GM21825 (cell line): Measurements from ENCODE around the gene BEND6.

Experiments
- ATAC-seq: cut with Tn5 transposase; IDR thresholded peaks from one replicate; pipeline ENCODE4 v1.9.1; 2021; ENCODE audit warnings: mild to moderate bottlenecking, moderate library complexity; ENCODE audit not compliant: unreplicated experiment

BEND6 gene

DNA sequence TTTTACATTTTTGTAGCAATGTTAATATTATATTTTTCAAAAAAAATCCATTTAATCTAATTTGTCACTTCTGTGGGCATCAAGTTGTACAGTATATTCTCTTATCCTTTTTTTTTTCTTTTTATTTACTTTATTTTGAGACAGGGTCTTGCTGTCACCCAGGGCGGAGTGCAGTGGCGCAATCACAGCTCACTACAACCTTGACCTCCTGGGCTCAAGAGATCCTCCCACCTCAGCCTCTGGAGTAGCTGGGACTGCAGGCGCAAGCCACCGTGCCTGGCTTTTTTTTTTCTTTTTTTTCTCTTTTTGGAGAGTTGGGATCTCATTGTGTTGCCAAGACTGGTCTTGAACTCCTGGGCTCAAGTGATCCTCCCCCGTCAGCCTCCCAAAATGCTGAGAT, 14.4 kb upstream of the BEND6 start:
- ATAC-seq = no peak

DNA sequence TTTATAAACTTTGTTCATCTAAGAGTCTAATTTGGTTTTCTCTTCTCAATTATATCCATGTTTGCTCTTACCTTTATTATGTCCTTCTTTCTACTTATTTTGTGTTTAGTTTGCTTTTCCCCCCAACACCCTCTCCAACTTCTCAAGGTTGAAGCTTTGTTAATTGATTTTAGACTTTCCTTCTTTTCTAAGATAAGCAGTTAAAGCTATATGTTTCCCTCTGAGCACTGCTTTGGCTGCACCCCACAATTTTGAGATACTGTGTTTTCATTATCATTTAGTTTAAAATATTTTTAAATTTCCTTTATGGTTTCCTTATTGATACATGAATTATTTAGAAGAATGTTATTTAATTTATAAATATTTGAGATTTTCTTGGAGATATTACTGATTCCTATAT, 13.9 kb upstream of the BEND6 start:
- ATAC-seq = no peak

DNA sequence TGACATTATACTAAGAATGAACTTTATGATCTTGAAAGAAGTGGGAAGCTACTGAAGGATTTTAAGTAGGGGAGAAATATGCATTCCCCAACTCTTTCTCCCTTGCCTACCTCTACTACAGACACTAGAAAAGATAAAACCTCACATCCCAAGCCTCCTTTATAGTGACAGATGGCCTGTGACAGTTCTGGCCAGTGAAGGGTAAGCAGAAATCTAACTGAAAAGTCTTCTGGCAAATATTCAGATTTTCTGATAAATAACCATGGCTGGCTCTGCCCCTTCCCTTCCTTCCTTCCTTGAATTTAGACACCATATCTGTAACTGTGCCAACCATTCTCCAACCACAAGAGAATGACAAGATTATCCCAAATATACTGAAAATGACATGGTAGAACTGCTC, 10.2 kb upstream of the BEND6 start:
- no peak for ATAC-seq

DNA sequence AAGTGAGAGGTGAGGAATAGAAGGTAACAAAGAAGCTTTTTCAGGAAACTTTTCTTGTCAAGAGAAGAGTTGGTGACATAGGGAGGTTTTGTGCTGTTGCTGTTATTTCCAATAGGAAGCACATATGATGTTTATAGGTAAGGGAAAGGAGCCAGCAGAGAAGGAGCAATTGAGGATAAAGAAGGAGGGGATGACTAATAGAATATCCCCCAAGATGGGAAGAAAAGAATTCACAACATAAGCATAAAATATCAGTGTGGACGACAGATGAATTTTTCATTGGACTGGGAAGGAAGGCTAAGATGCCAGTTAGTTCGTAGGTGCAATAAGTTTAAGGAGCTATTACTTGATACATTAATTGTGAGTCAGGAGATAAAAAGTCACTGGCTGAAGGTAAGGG, 8.5 kb upstream of the BEND6 start:
- no peak for ATAC-seq

DNA sequence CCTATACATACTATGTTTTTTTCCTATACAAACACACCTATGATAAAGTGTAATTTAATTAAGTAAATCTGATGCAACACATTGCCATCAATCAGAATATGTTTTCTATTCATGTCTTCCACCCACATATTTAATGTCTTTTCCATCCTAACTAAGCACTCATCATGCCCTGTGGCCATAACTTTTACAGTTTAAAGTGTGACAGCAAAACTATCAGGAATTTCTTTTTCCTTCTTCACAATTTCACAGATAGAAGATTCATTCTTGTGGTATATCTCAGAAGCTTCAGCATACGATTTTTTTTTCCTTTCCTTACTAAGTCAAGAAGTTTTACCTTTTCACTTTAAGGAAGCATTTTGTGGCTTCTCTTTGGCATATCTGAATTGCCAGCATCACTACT, 7.0 kb upstream of the BEND6 start:
- no peak for ATAC-seq

DNA sequence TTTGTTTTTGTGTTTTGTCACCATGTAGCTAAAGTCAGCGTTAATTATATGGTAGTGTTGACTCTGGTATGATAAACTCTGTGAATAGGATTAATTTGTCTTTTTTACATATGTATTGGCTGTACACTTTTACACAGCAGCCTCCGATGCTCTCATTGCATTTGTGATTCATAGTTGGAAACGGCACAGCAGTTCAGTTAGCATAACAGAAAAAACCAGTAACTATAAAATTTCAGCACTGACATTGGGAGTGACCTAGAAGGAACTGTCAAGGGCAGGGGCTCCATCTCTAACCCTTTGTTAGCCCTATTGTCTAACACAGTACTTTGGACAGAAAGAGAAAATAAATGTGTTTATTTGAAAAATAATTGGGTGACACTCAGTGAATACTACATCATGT, 5.6 kb upstream of the BEND6 start:
- no peak for ATAC-seq

DNA sequence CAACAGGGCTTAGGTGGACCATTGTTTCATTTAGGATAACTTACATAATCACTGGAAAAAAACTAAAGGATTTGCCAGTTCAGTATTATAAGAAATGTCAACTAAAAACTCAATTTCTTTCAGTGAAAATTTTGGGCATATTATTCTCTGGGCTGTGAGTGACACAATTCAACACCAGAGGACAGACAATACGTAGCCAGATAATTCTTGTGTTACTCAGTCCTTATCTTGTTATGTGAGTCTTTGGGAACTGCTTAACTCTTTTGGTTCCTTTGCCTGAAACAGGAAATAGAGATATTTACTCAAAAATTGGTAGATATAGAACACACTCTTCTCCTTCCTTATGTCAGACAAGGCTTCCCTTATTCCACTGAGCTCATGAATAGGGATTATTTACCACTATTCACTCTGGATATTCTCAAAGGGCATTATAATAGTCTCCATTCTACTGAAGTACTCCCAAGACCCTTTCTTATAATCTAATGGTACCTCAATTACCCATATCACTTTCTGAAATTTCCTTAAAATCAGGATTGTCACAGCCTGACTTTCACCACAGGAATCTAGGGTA, 4.9 kb upstream of the BEND6 start:
- no peak for ATAC-seq

DNA sequence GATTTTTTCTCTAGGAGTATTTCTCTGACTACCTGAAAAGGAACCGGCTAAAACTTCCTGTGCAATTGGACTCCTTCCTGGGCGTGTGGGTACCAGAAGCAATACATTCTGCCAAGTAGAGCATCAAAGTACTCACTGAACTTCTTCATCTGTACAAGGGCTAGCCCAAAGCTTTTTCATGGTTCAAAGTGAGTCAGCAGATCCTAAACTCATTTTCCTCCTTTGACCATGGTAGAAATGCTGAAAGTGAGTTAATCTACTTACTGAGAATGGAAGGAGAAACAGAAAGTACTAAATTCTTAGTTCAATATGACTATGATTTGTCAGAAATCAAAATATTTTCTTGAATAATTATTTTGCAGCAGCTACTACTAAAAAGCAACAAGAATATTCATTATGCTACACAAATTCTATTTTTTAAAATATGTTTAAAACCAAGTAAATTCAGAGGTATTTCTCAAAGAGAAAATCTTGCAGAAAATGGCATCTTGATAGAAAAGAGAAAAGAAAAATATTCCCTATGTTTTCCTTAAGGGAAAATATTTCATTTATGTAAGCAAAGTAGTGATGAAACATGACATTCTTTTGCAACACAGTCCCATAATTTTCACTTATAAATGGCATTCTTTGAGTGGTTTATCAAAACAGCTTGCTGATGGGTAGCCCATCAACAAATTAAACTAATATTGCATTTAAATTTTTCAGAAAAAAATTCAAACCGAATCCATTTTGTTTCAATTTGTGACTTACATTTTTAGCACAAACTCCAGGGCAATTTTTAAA, 3.7 kb upstream of the BEND6 start:
- ATAC-seq = no peak

DNA sequence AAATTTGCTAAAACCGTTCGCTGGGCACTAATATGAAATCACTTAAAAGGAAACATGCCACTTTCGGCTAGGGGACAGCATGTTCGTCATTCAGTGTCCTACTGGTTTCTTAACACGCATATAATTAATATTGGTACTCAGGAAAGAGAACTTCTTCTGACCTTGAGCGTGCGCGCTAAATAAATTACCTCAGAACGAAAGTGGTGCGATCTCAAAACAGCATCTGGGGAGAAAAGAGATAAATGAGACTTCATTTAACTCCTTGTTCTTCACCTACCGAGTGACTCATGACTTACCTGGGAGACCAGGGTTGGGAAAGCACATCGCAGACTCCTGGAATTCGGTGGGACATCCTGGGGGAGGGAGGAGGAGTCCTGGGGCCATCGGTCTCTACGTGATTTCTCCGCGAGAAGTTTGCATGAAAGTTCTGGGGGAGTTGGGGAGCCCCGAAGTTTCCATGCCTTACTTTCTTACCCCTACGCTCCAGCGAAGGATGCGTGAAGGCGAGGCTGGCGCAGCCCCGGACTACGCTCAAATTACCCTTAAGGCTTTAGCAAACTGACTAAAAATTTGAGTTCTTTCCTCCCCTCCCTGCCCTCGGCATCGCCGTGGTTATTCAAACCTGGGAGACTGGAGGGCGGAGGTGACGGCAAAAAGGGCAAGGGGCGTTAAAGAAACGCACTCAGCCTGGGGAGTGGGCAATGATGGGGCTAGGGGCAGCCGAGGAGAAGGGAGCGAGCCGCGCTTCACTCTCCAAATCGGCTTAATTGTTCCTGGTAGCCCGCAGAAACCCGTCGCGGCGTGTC, 1.1 kb upstream of the BEND6 start:
- ATAC-seq = no peak

DNA sequence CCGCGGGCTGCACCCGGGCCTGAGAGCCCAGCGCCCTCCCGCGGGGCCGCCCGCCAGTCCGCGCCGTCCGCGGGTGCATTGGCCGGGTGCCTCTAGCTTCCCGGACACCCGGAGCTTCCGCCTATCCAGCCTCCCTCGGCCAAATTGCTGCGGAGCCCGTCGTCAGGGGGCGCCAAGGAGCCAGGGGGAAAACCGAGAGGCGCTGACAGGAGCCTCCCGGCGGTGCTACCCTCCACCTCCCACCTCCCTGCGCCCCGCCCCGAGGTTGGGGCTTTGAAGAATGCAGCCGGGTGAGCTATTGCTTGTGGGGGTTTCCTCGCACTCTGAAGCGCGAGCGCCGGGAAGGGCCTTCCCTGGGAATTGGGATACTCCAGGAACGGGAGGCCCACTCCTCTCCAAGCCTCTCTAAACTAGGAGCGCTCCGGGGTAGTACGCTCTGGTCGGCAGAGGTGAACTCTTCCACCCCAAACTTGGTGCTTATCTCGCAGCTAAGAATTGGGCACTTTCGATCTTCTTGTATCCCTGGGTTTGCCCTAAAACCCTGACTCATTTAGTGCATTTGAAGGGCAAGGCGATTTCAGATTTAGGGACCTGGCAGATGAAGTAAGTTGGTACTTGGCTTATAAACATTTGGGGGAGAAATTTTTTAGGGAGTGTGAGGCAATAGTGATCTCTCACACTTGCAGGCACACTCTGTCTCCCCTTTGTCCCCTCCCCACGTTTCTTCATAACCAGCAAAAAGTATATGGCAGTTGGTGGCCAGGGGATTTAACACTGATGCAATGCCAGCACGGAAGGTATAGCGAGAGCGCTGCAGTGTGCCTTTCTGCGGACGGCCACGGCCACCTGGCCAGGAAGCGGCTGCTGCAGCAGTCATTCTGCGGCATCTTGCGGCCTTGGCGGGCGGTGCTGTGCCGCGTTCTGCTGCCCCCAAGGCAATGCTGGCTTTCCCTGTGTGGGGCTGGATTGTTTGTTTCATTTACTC, 556 bp downstream of the BEND6 start:
- peak; percentile 68 for ATAC-seq

DNA sequence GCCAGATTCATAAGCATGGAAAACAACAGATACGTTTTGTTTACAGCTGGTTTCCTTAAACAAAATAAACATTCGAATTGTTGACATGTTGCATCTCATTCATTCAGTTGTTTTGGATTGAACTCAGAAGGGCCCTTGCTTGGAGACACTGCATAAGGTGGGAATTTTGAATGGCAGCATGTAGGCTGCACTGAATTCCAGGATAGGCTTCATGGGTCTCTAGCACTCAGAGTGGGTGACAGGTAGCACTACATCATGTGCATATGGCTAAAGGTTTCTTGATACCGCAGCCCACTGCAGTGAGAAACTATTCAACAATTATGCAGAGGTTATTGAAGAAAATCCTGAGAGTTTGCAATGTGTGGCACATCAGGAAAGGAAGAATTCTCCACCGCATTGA, 1.6 kb downstream of the BEND6 start:
- no peak for ATAC-seq

DNA sequence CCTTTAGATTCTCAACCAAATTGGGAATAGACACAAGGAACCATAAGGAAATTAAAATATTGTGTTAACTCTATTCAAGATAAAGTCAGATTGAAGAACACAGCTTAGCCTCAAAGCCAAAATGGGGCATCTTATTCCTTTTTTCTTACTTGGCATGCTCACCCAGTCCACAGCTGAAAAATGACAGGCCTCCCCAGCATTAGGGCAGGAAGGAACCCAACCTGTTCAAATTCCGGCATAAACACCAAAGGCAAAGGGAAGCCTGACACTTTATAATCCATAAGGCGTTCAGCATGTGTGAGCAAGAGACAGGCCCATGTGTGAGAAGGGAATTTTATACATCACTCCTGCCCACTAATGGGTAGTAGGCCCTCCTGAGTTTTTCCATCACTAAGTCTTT, 2.9 kb downstream of the BEND6 start:
- no peak for ATAC-seq

DNA sequence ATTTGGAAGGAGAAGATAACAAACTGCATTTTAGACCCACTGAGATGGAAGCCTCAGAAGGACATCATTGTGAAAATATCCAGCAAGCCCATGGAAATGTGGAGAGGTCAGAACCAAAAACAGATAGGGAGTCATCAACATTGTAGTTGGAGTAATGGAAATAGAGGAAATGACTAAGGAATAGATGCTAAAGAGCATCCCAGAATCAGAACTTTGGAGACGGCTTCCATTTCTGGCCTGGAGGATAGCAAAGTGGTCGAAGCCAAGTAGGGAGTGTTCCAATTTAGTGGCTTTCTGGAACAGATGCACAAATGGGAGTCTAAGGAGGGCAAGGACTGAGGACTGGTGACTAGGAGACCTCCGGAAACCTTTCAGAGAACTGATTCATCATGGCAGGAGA, 3.6 kb downstream of the BEND6 start:
- ATAC-seq = no peak

DNA sequence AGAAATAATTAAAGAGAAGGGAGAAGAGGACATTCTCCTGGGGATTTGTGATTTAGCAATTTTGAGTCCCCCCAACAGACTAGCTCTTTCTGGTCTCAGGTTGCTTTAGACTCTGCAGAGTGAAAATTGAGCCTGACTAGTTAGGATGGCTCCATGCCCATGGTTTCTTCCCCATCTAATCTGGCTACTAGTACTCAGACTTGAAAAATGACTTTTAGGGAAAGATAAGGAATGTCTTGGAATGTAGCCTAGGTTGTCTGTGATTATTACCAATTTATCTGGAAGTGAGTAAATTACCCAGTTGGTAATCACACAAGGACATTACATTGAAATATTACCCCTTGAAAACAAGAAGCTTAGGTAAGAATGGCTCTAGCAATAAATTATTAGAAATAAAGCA, 4.2 kb downstream of the BEND6 start:
- no peak for ATAC-seq

DNA sequence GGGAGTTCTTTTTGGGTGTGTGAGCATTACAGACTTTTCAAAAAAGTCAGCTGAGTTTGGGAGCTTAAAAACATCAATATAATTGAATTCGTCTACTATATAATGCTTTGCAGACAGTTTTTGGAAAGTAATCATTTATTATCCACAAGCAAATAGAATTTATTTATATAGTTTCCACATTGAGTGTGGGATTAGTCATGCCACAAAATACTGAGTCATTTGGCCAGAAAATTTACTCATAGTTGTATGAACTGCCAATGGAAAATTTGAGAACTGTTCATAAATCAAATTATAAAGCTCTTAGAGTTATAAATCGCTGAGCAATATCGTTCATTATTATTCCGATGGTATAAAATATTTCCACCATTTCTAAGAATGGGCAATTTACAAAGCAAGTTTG, 5.0 kb downstream of the BEND6 start:
- no peak for ATAC-seq

DNA sequence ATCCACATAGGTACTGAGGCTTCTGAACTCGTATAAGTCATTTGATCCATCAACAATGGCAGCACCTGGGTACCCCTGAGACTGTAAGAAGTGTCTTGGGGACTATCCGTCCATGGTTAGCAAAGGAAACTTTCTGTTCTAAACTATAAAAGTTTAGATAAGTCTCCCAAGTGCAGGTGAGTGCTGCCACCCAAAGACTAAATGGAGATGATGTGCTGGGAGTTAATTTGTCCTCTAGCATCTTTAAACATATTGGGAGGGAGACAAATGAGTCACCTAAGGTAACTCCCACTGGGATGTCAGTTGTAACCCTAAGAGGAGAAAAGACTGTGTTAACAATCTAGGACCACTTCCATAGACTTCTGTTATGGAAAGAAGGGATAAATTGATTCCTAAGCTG, 6.2 kb downstream of the BEND6 start:
- no peak for ATAC-seq

DNA sequence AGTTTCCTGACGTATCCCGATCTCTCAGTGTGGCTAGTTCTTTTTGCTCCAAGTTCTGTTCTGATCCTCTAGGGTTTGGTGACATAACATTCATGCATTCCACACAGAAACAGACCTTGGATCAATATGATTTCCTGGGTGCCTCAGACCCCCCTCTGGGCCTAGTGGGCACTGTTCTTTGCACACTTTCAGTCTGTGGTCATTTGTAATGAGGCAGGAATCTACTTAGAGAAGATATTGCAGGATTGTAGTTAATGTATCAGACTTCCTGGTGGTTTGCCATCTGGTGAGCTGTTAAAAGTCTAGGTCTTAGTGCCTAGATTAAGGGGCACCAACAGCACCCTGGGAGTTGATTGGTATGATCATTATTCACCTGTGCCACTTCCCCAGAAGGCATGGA, 7.5 kb downstream of the BEND6 start:
- no peak for ATAC-seq

DNA sequence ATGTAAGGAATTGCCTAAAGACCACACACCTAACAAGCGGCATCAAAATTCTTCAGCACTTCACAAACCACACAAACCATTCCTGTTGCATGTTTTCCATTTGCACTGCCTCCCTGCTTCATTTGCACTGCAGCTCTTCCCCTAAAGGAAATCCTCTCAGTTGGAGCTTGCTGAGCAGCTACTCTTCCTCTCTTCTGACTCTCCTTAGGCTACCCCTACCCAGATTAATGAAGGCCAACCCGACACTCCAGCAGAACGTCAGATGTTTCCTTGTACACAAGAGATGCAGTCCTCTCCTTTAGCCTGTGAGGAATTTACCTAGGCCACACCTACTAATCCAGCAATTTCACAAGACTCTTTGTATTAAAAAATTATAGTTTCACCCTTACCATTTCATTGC, 8.1 kb downstream of the BEND6 start:
- no peak for ATAC-seq

DNA sequence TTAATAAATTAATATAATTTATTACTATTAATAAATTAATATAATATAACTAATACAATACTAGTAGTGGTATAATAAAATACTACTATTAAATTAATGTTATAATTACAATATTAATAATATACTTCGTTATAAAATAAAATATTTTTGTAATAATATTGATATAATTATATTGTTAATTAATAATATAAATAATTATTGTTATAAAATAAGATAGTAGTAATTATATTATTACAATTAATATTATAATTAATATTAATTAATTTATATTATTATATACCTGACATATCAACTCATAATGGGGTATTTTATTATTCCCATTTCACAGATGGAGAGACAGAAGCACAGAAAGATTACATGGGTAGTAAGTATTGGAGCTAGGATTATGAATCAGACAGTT, 8.9 kb downstream of the BEND6 start:
- no peak for ATAC-seq

DNA sequence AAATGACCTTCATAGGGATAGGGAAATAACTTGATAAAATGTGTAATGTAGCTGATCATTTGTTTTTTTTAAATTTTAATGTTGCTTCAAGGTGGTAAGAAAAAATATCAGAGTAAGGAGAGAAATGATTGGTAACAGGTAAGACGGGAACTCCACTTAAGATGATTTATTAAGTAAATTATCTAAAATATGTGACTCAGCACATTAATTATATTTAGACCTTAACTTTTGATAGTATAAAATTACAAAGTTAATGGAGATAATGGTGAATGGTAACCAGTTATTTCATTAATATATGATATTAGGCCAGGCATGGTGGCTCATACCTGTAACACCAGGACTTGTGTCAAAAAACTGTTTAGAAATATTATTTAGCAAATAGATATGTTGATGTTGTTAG, 10.2 kb downstream of the BEND6 start:
- no peak for ATAC-seq

DNA sequence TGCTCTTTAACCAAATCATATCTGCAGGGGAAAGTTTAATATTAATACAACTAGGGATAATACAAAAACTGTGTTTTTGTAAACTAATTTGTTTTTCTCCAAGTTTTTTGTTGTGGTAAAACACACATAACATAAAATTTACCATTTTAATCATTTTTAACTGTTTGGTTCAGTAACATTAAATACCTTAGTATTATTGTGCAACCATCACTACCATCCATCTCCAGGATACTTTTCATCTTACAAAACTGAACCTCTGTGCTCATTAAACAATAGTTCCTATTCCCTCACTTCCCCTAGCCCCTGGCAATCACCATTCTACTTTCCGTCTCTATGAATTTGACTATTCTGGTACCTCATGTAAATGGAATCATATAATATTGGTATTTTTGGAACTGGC, 15.9 kb downstream of the BEND6 start:
- no peak for ATAC-seq
